GM12873 (cell line): ENCODE measurements around the gene RCAN2.

ENCODE experiments used
- TF ChIP-seq, protein P1 (sequence below): IDR thresholded peaks from 2 replicates; pipeline ENCODE4 v1.5.1; 2012; ENCODE audit warnings: low read depth, mild to moderate bottlenecking, moderate library complexity, low read length, control low read depth; ENCODE audit not compliant: insufficient read depth; ENCODE audit errors: missing control alignments

Gene RCAN2

DNA sequence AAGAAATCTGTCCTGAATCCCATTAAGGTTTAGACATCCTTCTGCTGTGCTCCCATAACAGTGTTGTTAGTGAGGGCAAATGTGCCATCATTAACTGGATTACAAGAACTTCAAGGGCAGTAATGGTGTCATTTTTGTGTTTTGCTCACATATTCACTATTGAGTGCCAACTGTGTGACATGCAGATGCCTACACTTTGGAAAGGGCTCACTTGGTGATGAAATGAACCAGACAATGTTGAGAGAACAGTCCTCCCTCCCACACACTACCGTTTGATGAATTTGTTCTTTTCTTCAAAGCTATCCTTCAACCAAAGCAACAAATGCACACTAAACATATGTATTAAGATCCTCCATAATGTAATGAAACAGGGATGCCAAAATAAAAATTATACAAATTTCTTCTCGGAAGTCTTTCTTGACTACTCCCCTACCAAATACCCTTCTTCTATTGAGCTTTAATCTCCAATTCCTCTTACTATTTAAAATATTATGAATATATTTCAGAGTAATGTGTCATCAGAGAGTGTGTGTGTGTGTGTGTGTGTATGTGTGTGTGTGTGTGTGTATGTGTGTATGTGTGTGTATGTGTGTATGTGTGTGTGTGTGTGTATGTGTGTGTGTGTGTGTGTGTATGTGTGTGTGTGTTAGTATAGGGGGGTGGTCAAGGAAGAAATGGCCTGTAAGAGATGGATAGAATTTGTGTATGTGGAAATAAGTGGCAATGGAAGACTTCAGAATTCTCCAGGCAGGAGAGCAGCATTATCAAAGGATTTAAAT is 228.1 kb downstream of the RCAN2 start:
- TF ChIP-seq, protein P1, sequence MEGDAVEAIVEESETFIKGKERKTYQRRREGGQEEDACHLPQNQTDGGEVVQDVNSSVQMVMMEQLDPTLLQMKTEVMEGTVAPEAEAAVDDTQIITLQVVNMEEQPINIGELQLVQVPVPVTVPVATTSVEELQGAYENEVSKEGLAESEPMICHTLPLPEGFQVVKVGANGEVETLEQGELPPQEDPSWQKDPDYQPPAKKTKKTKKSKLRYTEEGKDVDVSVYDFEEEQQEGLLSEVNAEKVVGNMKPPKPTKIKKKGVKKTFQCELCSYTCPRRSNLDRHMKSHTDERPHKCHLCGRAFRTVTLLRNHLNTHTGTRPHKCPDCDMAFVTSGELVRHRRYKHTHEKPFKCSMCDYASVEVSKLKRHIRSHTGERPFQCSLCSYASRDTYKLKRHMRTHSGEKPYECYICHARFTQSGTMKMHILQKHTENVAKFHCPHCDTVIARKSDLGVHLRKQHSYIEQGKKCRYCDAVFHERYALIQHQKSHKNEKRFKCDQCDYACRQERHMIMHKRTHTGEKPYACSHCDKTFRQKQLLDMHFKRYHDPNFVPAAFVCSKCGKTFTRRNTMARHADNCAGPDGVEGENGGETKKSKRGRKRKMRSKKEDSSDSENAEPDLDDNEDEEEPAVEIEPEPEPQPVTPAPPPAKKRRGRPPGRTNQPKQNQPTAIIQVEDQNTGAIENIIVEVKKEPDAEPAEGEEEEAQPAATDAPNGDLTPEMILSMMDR: no peak

DNA sequence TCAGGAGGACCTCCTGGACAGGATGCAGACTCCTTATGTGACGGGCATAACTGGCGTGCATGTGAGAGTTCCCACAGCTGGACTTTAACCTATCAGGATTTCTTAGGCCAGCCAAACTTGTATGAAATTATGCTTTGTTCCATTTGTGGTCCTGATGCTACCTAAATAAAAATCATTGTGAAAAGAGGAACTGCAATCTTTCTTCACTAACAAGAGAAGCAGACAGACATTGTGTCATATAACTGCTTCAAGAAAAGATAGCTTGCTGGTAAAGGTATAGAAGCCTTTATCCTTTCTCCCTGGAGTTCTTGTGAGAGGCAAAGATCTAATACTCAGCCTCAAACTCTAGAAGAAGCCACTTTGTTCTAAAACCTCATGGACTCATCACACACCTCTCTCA is 233.0 kb downstream of the RCAN2 start:
- TF ChIP-seq, protein P1: no peak

DNA sequence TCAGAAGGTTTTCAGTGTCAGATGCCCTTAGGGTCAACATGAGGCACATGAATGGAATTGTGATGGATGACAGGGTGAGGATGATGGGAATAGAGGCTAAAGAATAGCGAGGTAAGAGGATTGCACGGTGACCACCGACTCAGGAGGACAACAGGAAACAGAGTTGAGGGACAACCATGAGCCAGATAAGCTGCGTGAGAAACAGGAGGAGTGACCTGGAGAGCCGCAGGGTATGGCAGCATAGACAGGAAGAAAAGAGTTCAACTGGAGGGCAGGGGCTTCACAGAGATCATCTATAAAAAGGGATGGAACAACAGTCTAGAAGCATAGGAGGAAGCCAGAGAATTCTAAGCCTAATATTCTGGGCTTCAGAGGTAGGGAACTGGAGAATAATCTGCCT is 235.7 kb downstream of the RCAN2 start:
- TF ChIP-seq, protein P1: no peak

DNA sequence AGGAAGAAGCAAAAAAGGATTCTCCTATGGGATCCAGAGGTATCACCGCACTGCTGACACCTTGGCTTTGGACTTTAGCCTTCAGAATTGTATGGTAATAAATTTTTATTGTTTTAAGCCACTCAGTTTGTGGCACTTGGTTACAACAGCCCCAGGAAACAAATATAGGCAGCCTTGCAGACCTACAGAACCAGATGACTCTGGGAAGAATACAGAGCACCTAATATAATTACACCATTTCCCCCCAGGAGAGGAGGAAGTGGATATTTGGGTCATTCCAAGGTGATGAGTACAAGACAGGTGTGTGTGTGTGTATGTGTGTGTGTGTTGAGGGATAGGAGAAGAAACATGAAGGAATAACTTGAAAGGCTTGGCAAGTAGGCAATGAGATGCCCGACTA is 236.3 kb downstream of the RCAN2 start:
- TF ChIP-seq, protein P1: no peak

DNA sequence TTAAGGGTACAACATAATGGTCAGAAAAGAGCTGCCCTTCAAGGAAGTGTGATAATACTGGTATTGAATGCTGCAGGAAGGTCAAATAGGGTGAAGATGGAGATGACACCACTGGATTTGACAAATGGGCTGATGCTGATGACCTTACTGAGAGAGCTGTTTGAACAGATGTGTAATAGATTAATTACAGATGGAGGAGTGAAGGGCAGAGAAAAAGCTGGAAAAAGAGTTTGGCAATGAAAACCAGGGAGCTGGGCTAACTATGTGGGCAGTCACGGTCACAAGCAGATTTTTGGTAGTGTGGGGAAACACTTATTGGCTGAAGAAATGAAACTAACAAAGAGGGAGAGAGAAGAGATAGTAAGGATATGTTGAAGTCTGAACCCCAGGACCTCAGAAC is 236.9 kb downstream of the RCAN2 start:
- TF ChIP-seq, protein P1: no peak

DNA sequence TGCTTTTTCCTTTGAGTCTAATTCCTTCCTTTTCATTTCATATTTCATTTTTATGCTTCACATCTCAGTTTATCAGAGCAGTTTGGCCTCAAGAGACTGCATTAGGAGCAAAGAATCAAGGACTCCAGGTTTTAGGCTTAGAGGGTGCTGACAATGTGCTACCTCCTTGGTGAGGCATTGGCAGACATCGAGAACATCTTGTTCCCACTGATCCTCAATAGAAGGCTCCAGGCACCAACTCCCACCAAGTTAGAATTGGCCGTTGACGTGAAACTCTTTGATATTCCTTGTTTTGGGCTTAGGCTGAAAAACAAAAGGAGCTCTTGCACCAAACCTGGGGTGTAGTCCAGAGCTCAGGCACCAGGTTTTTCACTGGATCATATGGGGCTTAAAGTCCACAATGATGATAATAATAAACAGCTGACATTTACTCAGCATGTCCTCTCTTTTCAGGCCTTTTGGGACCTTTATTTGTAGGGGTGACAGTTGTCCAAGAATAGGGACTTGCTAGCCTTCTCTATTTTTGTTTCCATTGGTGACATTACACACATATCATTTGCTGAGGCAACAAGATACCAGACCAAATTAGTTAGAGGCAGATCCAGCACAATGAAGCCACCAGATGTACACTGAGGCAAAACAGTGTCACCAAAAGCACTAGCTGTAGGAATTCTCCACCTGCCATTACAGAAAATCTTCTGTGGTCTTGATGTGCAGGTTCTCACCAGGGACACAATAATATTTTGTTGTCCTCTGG is 239.5 kb downstream of the RCAN2 start:
- TF ChIP-seq, protein P1: no peak

DNA sequence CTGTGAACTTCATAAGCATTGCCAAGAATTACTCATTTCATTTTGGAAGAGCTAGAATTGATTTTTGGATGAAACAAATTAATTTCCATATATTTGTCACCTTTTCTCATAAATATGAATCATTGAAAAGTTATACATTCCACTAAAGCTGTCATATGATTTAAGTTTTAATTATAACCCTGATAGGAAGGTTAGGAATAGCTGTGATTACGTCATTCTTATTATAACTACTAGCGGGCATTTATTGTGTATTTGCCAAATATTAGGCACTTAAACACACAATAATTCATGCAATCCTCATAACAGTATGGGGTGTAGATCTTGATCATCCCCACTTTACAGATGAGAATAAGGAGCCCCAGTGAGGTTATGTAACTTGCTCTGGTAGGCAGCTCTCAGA is 243.1 kb downstream of the RCAN2 start:
- TF ChIP-seq, protein P1: no peak
